H1 (cell line): ENCODE data around the gene GZF1. TPM values are rescaled to one million over a fixed set of nuclear protein-coding genes. Genes with fewer than 3 reads are reported as not detected.

Experiments used
- CTCF ChIA-PET: fragments of 300-600 bp; sonication (Branson Sonifier 250); formaldehyde crosslinking; loops from one replicate; lab custom pipeline; 2021; ENCODE audit not compliant: partially characterized antibody; lab: Charles Lee
- POLR2A ChIA-PET: fragments of 300-600 bp; sonication (Branson Sonifier 250); formaldehyde crosslinking; loops from one replicate; lab custom pipeline; 2021; ENCODE audit warnings: inconsistent platforms; ENCODE audit not compliant: partially characterized antibody; lab: Charles Lee
- DNase-seq, 2 experiments: peaks; one replicate each; pipeline versions ENCODE4 v3.0.0 to v3.0.0-alpha.2; 2010 to 2022; ENCODE audit warnings: low spot score in 2 of 2, low read depth in 1 of 2, mixed read lengths in 1 of 2
- FAIRE-seq: peaks from 2 replicates; lab custom pipeline; 2011; peaks lifted over from hg19 to GRCh38; lab: Jason Lieb, UNC
- H2AFZ ChIP-seq: 2 replicates; pipeline ENCODE4 v1.8.1; 2012; ENCODE audit warnings: low read length, inconsistent platforms
- H2AK5ac ChIP-seq: 2 replicates; pipeline ENCODE4 v1.6.1; 2013; ENCODE audit warnings: low read depth, low read length
- H2BK120ac ChIP-seq: replicated peaks from 2 replicates; pipeline ENCODE3; 2013; ENCODE audit warnings: low read depth, low read length, inconsistent platforms
- H2BK12ac ChIP-seq: 2 replicates; pipeline ENCODE4 v1.6.1; 2013; ENCODE audit warnings: low read depth, low read length
- H2BK15ac ChIP-seq: 2 replicates; pipeline ENCODE4 v1.6.1; 2013; ENCODE audit warnings: low read length
- H2BK20ac ChIP-seq: 2 replicates; pipeline ENCODE4 v1.6.1; 2013; ENCODE audit warnings: low read length
- H2BK5ac ChIP-seq: 2 replicates; pipeline ENCODE4 v1.6.1; 2013; ENCODE audit warnings: low read depth, low read length
- H3K14ac ChIP-seq: 2 replicates; pipeline ENCODE4 v1.6.1; 2013; ENCODE audit warnings: inconsistent platforms; ENCODE audit not compliant: insufficient read length
- H3K18ac ChIP-seq: 2 replicates; pipeline ENCODE4 v1.6.1; 2013; ENCODE audit warnings: low read length; ENCODE audit errors: extremely low read depth
- H3K23ac ChIP-seq: 2 replicates; pipeline ENCODE4 v1.6.1; 2013; ENCODE audit warnings: inconsistent platforms; ENCODE audit not compliant: insufficient read length
- H3K23me2 ChIP-seq: 2 replicates; pipeline ENCODE4 v1.6.1; 2013; ENCODE audit warnings: low read depth, low read length
- H3K27ac ChIP-seq: 2 replicates; pipeline ENCODE4 v1.6.1; 2011; ENCODE audit warnings: low read depth, low read length, inconsistent platforms
- H3K27me3 ChIP-seq, 4 experiments: replicated peaks in 1 of 4; 1 replicate in 1 of 4; 2 replicates in 3 of 4; pipeline versions ENCODE4 v1.6.1 to v1.8.1; 2011 to 2013; ENCODE audit warnings: low read length in 3 of 4, mild to moderate bottlenecking in 3 of 4, inconsistent platforms in 2 of 4, mixed read lengths in 2 of 4, moderate library complexity in 1 of 4; ENCODE audit not compliant: control insufficient read depth in 3 of 4, insufficient read depth in 3 of 4; ENCODE audit errors: extremely low read depth in 1 of 4
- H3K36me3 ChIP-seq, 4 experiments: 2 replicates each; pipeline versions ENCODE4 v1.6.1 to v1.8.1; 2011 to 2013; ENCODE audit warnings: mild to moderate bottlenecking in 4 of 4, low read length in 3 of 4, moderate library complexity in 2 of 4, control low read depth in 1 of 4, inconsistent platforms in 1 of 4; ENCODE audit not compliant: insufficient read depth in 4 of 4, control insufficient read depth in 2 of 4
- H3K4ac ChIP-seq: replicated peaks from 2 replicates; pipeline ENCODE3; 2013; ENCODE audit warnings: low read length, low read depth, mixed read lengths, inconsistent platforms; ENCODE audit not compliant: insufficient read length
- H3K4me1 ChIP-seq, 4 experiments: replicated peaks in 1 of 4; 1 replicate in 1 of 4; 2 replicates in 3 of 4; pipeline versions ENCODE4 v1.6.1 to v1.8.1; 2011 to 2013; ENCODE audit warnings: low read length in 3 of 4, inconsistent platforms in 2 of 4, mixed read lengths in 1 of 4; ENCODE audit not compliant: insufficient read depth in 4 of 4, control insufficient read depth in 3 of 4
- H3K4me2 ChIP-seq, 2 experiments: 2 replicates each; pipeline versions ENCODE4 v1.6.1 to v1.8.1; 2011 to 2013; ENCODE audit warnings: low read depth in 2 of 2, low read length in 2 of 2, control low read depth in 1 of 2, inconsistent platforms in 1 of 2, mild to moderate bottlenecking in 1 of 2; ENCODE audit not compliant: insufficient read depth in 1 of 2
- H3K4me3 ChIP-seq, 4 experiments: fragments of 200-600, 300-600 bp in 1 of 4; sonication (generic), shearing (Covaris generic), sonication (Bioruptor Twin) in 1 of 4; 2 replicates each; pipeline versions ENCODE4 v1.5.1 to v1.8.1; 2011 to 2016; ENCODE audit warnings: low read length in 4 of 4, low read depth in 3 of 4, control low read depth in 2 of 4, inconsistent platforms in 2 of 4, mild to moderate bottlenecking in 2 of 4, mixed read lengths in 1 of 4, moderate library complexity in 1 of 4; ENCODE audit not compliant: insufficient read depth in 2 of 4; ENCODE audit errors: extremely low read depth in 1 of 4
- H3K56ac ChIP-seq: replicated peaks from 2 replicates; pipeline ENCODE3; 2013; ENCODE audit warnings: low read depth, mild to moderate bottlenecking, mixed read lengths, low read length, inconsistent platforms; ENCODE audit not compliant: insufficient read length
- H3K79me1 ChIP-seq: 2 replicates; pipeline ENCODE4 v1.6.1; 2013; ENCODE audit warnings: low read depth, low read length, control low read depth
- H3K79me2 ChIP-seq, 2 experiments: 2 replicates each; pipeline versions ENCODE4 v1.6.1 to v1.8.1; 2012 to 2013; ENCODE audit warnings: low read length in 2 of 2, mild to moderate bottlenecking in 2 of 2, inconsistent platforms in 1 of 2; ENCODE audit not compliant: insufficient read depth in 2 of 2, control insufficient read depth in 1 of 2
- H3K9ac ChIP-seq, 4 experiments: replicated peaks in 1 of 4; 1 replicate in 1 of 4; 2 replicates in 3 of 4; pipeline versions ENCODE4 v1.6.1 to v1.8.1; 2011 to 2013; ENCODE audit warnings: low read depth in 3 of 4, low read length in 3 of 4, control low read depth in 2 of 4, mild to moderate bottlenecking in 2 of 4, moderate library complexity in 2 of 4, inconsistent platforms in 1 of 4; ENCODE audit errors: extremely low read depth in 1 of 4
- H3K9me3 ChIP-seq, 2 experiments: 2 replicates each; pipeline versions ENCODE4 v1.6.1 to v1.8.1; 2012 to 2013; ENCODE audit warnings: mild to moderate bottlenecking in 2 of 2, moderate library complexity in 2 of 2, control low read depth in 1 of 2, inconsistent platforms in 1 of 2, low read depth in 1 of 2, low read length in 1 of 2, mixed read lengths in 1 of 2; ENCODE audit not compliant: insufficient read depth in 2 of 2
- H4K20me1 ChIP-seq, 2 experiments: replicated peaks in 1 of 2; 2 replicates each; pipeline versions ENCODE3 to v1.8.1; 2011 to 2013; ENCODE audit warnings: inconsistent platforms in 2 of 2, low read length in 2 of 2, mild to moderate bottlenecking in 1 of 2; ENCODE audit not compliant: insufficient read depth in 2 of 2, control insufficient read depth in 1 of 2
- H4K5ac ChIP-seq: 2 replicates; pipeline ENCODE4 v1.6.1; 2013; ENCODE audit warnings: low read length, low read depth, mixed read lengths, inconsistent platforms; ENCODE audit not compliant: insufficient read length
- H4K8ac ChIP-seq: 2 replicates; pipeline ENCODE4 v1.8.0; 2013; ENCODE audit warnings: mild to moderate bottlenecking, moderate library complexity, low read length, inconsistent platforms; ENCODE audit not compliant: insufficient read depth; ENCODE audit errors: extremely low read depth
- H4K91ac ChIP-seq: replicated peaks from 2 replicates; pipeline ENCODE3; 2013; ENCODE audit warnings: low read length, mixed read lengths, inconsistent platforms; ENCODE audit not compliant: insufficient read length
- PHF8 ChIP-seq: fragments of 200-600 bp; sonication (generic); conservative IDR thresholded peaks from 2 replicates; pipeline ENCODE4 v1.7.1; 2012; ENCODE audit warnings: low read depth, mild to moderate bottlenecking, inconsistent platforms, low read length, moderate library complexity
- WGBS, 2 experiments: shearing (Covaris generic) in 1 of 2; methylation state at CpG; one replicate each; pipeline versions ENCODE4 v1.1.6 to v1.1.7; 2013 to 2015; ENCODE audit warnings: low lambda C conversion rate in 2 of 2, mixed read lengths in 2 of 2, inconsistent platforms in 1 of 2, low coverage in 1 of 2, missing lambda C conversion rate in 1 of 2; ENCODE audit not compliant: insufficient replicate concordance in 2 of 2, insufficient coverage in 1 of 2, insufficient read length in 1 of 2; ENCODE audit errors: extremely low coverage in 1 of 2, missing lambda C conversion rate in 1 of 2; 5-methylcytosine and 5-hydroxymethylcytosine counted together
- polyA plus RNA-seq, 7 experiments: library from polyadenylated mRNA; depleted of rRNA in 3 of 7; stranded (reverse) in 5 of 7; unstranded in 2 of 7; fragments of >200 nt in 5 of 7; fragments of 200-250 nt in 2 of 7; gene quantifications; 1 replicate in 5 of 7; 2 replicates in 1 of 7; 4 replicates in 1 of 7; pipeline versions ENCODE4 v1.2.1 to v1.2.3, GENCODE V29; 2011 to 2013; ENCODE audit warnings: missing spikeins in 2 of 7, mixed read lengths in 2 of 7
- total RNA-seq: library from RNA; stranded (reverse); fragmentation: NEBNext Ultra II Directional; extraction: Animal tissue kit (Norgen Biotek cat#: 25700); gene quantifications from 2 replicates; pipeline ENCODE4 v1.2.1, GENCODE V29; 2021

GZF1 gene
- total and polyA plus RNA-seq, 2 of the 8 experiments (the other 6 are each of a cell fraction or from before 2014, with no cell fraction given) = 8.2 to 11.9 TPM

DNA sequence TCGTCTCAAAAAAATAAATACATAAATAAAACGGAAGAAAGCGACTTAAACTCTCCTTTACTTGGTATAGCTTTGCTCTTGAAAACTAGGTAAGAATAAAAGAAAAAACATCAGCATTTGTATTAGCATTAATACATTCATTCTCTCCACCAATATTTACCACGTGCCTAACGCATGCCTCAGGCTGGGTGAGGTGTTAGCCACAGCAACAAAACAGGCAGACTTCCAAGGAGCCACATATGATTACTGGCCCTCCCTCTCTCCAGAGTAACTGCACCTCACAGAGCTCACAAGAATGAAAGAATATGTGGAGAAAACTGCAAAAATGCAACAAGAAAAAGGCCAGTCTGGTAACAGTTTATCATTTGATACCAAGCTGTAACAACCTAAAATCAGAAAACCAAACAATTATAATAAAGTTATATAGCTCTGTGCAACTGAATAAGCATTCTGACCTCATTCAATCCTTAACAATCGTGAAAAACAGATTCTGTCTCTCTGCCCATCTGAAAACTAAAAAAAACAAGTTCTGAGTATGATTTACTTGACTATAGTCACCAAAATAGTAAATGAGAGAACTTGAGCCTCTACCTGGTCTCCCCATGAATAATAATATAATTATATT lies 54.1 kb downstream of the GZF1 start:
- Histone ChIP-seq H3K9ac (no peak overlapping the region), H3K27me3 (no peaks in the 10 kb centered on the region), H2BK20ac (no peak overlapping the region), H4K5ac (no peak overlapping the region), H4K91ac (no peak overlapping the region), H2BK120ac (no peak overlapping the region), H3K4me2 (no peak overlapping the region), H2BK5ac (no peak overlapping the region), H3K27ac (no peak overlapping the region), H3K14ac (no peak overlapping the region), H3K4me1 (no peaks in the 10 kb centered on the region), H3K79me2 (peaks cover 11 to 93% of the 10 kb centered on the region in 2 experiments; a peak in 3 of 4 replicates), H3K36me3 (no peaks in the 10 kb centered on the region), H3K23me2 (no peaks in the 10 kb centered on the region; the same call in 1 of the 2 replicates), H2BK12ac (no peak overlapping the region), H3K9me3 (no peaks in the 10 kb centered on the region), H3K4ac (no peak overlapping the region), H2BK15ac (no peak overlapping the region), H3K23ac (no peak overlapping the region), H3K18ac (no peak overlapping the region), H4K8ac (no peak overlapping the region), H2AK5ac (no peak overlapping the region), H3K4me3 (no peak overlapping the region), H2AFZ (no peak overlapping the region), H4K20me1 (peaks cover 6 to 14% of the 10 kb centered on the region in 2 experiments), H3K56ac (no peak overlapping the region), H3K79me1 (peaks cover 8% of the 10 kb centered on the region)
- DNase-seq (no peak), FAIRE-seq (no peak)
- POLR2A ChIA-PET = no interaction called here
- CTCF ChIA-PET = interaction anchor here (0.7 to 1.4 kb wide), 8 partner anchors 8 to 365 kb away, joined by 3 to 5 read pairs (median 4); no protein-coding TSS in a partner anchor
- no peak for TF ChIP-seq PHF8
- 89% methylated on average over 6 of the region's 6 CpGs; no CpG with 5 or more reads in 1 of the 2 experiments for WGBS, 2 experiments
